HL-60 (cell line): ENCODE results near the gene CYP27B1.

Source experiments
- DNase-seq, 2 experiments: peaks; one replicate each; pipeline ENCODE4 v3.0.0-alpha.2; 2010 to 2020; ENCODE audit warnings: low read depth in 1 of 2, low spot score in 1 of 2
- H3K27ac ChIP-seq: fragments of 250-450 bp; sonication (Bioruptor Pico); replicated peaks from 2 replicates; pipeline ENCODE4 v1.5.1; 2020; ENCODE audit warnings: mild to moderate bottlenecking, moderate library complexity
- H3K27me3 ChIP-seq: fragments of 250-450 bp; sonication (Bioruptor Pico); 2 replicates; pipeline ENCODE4 v1.5.1; 2021; ENCODE audit warnings: mild to moderate bottlenecking, moderate library complexity; ENCODE audit not compliant: insufficient read depth, poor library complexity, severe bottlenecking
- H3K4me3 ChIP-seq: replicated peaks from 2 replicates; pipeline ENCODE4 v1.5.1; 2011; ENCODE audit warnings: mild to moderate bottlenecking, control low read depth, low read length; ENCODE audit not compliant: insufficient read depth
- CTCF ChIP-seq: IDR thresholded peaks from one replicate; pipeline ENCODE4 v1.5.1; 2011; ENCODE audit warnings: low read length, control low read depth, inconsistent platforms; ENCODE audit not compliant: insufficient read depth
- GABPA ChIP-seq: IDR thresholded peaks from 2 replicates; pipeline ENCODE4 v1.6.1; 2012; ENCODE audit warnings: low read depth
- POLR2AphosphoS5 ChIP-seq: IDR thresholded peaks from 2 replicates; pipeline ENCODE4 v1.6.1; 2012; ENCODE audit warnings: low read depth
- SPI1 ChIP-seq: IDR thresholded peaks from 2 replicates; pipeline ENCODE4 v1.6.1; 2012; ENCODE audit warnings: low read depth, mild to moderate bottlenecking, borderline replicate concordance
- TF ChIP-seq, protein P1 (sequence below): IDR thresholded peaks from 2 replicates; pipeline ENCODE4 v1.6.1; 2012; ENCODE audit warnings: low read depth; ENCODE audit not compliant: insufficient replicate concordance

The CYP27B1 gene

DNA sequence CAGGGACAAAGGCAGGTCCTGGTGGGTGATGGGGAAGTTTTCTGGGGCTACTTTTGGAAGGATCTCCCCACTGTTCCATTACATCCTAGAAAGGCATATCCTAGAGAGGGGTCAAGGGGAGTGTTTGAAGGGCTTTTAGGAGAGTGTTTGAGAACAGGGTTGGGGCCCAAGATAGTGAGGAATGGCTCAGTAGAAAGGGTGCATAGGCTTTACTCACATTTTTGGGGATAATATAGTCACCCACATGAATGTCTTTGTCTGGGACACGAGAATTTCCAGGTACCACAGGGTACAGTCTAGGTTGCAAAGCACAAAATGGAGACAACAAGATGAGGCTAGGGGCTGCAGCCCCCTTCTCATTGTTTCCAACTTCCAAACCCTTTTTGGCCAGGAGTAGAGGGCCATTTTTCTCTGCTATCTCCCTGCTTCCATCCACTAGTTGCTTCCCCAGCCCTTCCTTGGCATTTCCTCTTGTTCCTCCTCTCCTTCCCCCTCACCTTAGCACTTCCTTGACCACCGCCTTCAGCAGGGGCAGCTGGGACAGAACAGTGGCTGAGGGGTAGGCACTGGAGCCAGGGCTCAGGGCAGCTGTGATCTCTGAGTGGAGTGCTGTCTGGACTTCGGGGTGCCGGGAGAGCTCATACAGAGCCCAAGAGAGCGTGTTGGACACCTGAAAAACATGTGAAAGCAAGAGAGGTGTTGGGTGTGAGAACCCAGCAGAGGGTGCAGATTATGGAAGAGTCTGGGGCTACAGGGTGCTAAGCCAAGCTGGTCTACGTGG lies 2.8 kb downstream of the CYP27B1 start:
- peaks cover 28% of the 10 kb centered on the region for H3K27me3 ChIP-seq
- no peak overlapping the region for H3K4me3 ChIP-seq
- H3K27ac ChIP-seq: no peak overlapping the region
- no peak for DNase-seq
- TF ChIP-seq, protein P1, sequence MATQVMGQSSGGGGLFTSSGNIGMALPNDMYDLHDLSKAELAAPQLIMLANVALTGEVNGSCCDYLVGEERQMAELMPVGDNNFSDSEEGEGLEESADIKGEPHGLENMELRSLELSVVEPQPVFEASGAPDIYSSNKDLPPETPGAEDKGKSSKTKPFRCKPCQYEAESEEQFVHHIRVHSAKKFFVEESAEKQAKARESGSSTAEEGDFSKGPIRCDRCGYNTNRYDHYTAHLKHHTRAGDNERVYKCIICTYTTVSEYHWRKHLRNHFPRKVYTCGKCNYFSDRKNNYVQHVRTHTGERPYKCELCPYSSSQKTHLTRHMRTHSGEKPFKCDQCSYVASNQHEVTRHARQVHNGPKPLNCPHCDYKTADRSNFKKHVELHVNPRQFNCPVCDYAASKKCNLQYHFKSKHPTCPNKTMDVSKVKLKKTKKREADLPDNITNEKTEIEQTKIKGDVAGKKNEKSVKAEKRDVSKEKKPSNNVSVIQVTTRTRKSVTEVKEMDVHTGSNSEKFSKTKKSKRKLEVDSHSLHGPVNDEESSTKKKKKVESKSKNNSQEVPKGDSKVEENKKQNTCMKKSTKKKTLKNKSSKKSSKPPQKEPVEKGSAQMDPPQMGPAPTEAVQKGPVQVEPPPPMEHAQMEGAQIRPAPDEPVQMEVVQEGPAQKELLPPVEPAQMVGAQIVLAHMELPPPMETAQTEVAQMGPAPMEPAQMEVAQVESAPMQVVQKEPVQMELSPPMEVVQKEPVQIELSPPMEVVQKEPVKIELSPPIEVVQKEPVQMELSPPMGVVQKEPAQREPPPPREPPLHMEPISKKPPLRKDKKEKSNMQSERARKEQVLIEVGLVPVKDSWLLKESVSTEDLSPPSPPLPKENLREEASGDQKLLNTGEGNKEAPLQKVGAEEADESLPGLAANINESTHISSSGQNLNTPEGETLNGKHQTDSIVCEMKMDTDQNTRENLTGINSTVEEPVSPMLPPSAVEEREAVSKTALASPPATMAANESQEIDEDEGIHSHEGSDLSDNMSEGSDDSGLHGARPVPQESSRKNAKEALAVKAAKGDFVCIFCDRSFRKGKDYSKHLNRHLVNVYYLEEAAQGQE: no peak
- TF ChIP-seq POLR2AphosphoS5 (no peak), CTCF (no peak), SPI1 (no peak), GABPA (no peak)

DNA sequence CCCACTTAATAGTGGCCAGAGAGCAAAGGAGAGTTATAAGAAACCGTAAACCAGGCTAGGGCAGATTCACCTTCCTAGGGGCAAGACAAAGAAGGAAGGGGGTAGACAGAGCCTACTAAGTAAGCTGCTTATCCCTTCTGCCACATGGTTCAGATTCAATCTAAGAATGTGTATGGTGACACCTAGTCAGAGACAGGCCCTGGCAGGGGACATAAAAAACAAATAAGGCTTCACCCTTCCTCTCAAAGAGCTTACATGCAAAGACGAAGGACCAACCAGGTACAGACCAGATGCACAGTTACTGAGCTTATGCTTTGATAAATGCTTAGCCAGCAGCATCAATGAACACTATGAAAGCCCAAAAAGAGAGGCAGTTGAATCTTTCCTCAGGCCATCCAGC lies 4.4 kb downstream of the CYP27B1 start:
- DNase-seq: no peak
- Histone ChIP-seq H3K27me3 (peaks cover 31% of the 10 kb centered on the region), H3K4me3 (no peak overlapping the region), H3K27ac (no peak overlapping the region)
- TF ChIP-seq POLR2AphosphoS5 (no peak), CTCF (no peak)
- TF ChIP-seq, protein P1: no peak

DNA sequence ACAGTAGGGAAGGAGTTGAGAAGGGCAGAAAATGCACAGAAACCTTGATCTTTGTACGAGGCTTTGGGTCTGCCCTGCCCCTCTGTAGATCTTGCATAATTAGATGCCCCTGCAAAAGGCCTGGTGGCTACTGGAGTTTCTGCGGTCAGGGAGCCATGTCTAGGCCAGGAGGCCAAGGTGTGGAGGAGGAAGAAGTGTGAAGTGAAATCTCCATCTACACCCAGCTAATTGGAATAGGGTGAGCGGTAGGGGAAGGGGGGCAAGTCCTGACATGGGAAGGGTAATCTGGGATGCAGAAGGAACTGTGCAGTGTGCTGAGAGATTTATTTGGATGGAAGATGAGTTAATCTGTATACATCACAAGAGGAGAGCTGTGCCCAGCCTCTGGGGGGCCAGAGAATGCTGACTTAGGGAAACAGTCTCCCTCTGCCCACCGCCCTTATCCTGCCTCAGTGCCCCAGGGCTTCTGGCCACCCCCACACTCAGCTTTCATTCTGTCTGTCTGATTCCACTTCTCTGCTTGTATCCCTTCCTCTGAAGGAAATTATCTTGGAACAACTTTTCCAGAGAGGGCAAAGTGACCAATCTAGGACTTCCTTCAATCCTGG lies 5.4 kb downstream of the CYP27B1 start:
- TF ChIP-seq CTCF: no peak
- no peak for TF ChIP-seq POLR2AphosphoS5
- TF ChIP-seq, protein P1: no peak
- no peak for TF ChIP-seq GABPA
- no peak for TF ChIP-seq SPI1
- Histone ChIP-seq H3K27ac (no peak overlapping the region), H3K27me3 (peaks cover 25% of the 10 kb centered on the region), H3K4me3 (no peak overlapping the region)
- DNase-seq: no peak
